ENCODE data around the gene ATP7B. TPM values are rescaled to one million over a fixed set of nuclear protein-coding genes. Genes with fewer than 3 reads are reported as not detected.

The ATP7B gene
- total RNA-seq, 4 donors from 2014 or later: 4.6 to 12.1 (median 9.4) TPM

DNA sequence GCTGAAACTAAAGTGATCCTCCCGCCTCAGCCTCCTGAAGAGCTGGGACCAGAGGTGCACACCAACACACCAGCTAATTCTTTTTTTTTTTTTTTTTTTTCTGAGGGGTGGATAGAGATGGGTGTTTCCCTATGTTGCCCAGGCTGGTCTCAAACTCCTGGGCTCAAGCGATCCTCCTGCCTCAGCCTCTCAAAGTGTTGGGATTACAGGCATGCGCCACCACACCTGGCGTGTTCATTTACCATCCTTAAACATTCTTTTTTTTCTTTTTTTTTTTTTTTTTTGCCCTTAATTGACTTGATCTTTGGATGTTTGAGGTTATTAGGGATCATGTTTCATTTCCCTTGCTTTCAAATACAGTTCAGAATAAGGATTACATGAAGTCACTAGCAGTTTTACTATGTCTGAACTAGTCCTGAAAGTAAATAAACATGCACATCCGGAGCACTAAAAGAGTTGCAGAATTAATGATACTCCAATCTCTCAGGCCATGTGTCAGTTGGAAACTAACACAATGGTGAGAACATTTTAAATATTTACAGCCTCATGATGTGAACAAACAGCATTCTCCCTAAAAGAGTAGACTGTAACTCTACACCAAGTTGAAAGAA lies 23.5 kb upstream of the ATP7B start:
- TF ChIP-seq CTCF (IDR thresholded peaks at IDR 0.05; ENCODE audit: low read depth): no peak

GRCh38 chr13:52033039-52033438 lies 21.8 kb upstream of the ATP7B start:
- TF ChIP-seq CTCF (IDR thresholded peaks at IDR 0.05; ENCODE audit: low read depth): no peak

- TF ChIP-seq CTCF (IDR thresholded peaks at IDR 0.05; ENCODE audit: low read depth): no peak
Observed at GRCh38 chr13:52029569-52029968, 18.3 kb upstream of the ATP7B start.

DNA sequence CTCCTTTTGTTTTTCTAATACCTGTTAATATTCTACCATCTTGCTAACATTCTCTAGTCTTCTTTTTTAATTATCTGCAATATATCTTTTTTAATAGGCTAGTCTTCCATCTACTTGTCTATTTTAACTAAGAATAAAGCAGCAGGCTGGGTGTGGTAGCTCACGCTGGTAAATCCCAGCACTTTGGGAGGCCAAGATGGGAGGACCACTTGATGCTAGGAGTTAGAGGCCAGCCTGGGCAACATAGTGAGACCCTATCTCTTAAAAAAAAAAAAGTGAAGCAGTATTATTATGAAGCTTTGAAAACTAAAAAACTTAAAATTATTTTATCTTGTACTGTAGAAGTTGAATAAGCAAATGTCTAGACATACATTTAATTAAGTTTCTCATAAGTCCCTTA lies 16.6 kb upstream of the ATP7B start:
- TF ChIP-seq CTCF (IDR thresholded peaks at IDR 0.05; ENCODE audit: low read depth): no peak

GRCh38 chr13:52026246-52026626 lies 15.0 kb upstream of the ATP7B start:
- TF ChIP-seq CTCF (IDR thresholded peaks at IDR 0.05; ENCODE audit: low read depth): no peak

DNA sequence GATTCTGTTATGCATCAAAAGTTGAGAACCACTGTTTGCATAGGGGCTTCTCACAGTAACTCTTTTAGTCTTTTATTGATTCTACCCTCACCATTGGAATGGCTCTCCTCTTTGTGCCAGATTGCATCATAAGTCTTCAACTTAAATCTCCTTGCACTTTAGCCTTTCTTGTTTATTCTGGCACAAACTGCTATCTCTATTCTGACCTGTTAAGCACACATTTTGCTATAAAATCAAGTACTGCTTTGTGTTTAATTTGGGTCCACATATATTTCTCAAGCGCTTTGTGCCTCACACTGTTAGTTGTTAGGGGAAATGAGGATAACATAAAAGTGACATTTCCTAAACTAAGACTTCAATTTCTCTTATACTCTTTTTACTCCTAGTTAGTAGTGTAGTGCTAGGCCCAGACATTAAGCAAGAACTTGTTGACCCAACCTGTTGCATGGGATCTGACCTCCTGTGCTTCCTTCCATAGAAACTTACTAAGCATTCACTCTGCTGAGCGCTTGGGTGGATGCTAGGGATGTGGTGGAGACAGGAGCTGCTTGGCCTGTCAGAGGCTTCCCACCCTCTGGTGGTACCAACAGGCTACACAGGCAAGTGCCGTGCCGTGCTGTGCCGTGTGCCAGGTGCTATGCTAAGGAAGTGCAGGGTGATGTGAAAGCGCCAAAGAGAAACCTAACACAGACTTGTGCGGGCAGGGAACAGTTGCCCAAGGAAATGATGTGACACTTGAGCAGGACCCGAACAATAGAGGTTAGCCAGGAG lies 14.4 kb upstream of the ATP7B start:
- no peak for TF ChIP-seq CTCF (IDR thresholded peaks at IDR 0.05; ENCODE audit: low read depth)

- no peak for TF ChIP-seq CTCF (IDR thresholded peaks at IDR 0.05; ENCODE audit: low read depth)
Observed at GRCh38 chr13:52024481-52024880, 13.2 kb upstream of the ATP7B start, which contains the start of gene UTP14C. UTP14C (plus strand) TSS chr13:52024691; CDS start chr13:52028805, 4,114 bp downstream.
